ENCODE results near the gene HTRA3. TPM values are rescaled to one million over a fixed set of nuclear protein-coding genes. Genes with fewer than 3 reads are reported as not detected.

HTRA3 gene
- total and polyA plus RNA-seq, 2 donors: 1.5 to 2.1 TPM

DNA sequence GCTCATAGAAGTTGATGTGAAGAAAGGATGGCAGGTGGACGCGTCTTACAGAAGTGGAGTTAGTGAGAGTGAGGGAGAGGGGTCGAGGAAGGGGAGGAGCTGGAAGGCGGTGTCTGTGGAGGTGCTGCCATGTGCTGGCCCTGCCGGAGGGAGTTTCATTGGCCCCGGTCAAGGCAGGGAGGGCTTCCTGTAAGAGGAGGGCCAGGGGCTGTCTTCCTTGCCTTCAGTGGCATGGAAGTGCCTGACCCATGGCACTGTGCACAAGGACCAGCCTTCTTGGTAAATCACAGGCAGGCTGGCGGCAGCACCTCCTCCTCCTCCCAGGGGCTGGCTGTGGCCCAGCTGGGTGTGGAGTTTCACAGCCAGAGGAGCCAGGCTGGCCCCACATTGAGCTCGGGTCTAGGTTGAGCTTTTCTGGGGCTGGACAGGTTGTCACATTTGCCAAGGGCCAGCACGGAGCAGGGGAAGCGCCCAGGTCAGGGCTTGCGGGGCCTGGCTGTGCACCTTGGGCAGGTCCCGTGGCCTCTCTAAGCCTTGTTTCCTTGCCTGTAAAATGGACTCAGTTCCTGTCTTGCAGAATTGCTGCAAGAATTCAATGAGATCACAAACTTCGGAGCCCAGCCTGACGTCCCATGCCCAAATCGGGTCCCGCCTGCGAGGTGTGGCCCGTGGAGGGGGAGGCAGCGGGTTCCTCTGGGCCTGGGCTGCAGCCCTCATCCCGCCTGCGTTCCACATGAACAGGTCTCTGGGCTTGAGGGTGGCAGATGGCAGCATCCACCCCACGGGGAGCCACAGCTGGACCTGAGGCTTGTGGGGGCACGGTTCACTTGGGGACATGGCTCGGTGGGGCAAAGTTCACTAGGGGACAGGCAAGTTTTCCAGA lies 7.0 kb downstream of the HTRA3 start:
- Histone ChIP-seq H3K9me3 (ENCODE audit: control insufficient read depth in 2 of 2, insufficient read depth in 1 of 2, low read length in 1 of 2) (peaks cover 0 to under 1% of the 10 kb centered on the region in 2 donors), H3K36me3 (ENCODE audit: control insufficient read depth in 2 of 2, insufficient read depth in 2 of 2, low read length in 1 of 2) (no peaks in the 10 kb centered on the region), H3K4me3 (ENCODE audit: low read length in 2 of 2) (no peak overlapping the region), H3K4me1 (ENCODE audit: control insufficient read depth in 2 of 2, insufficient read depth in 2 of 2, low read length in 2 of 2) (peaks cover 0 to 11% of the 10 kb centered on the region in 2 donors), H3K27ac (ENCODE audit: low read depth in 1 of 2, low read length in 1 of 2) (no peak overlapping the region), H3K27me3 (ENCODE audit: control insufficient read depth in 2 of 2, insufficient read depth in 1 of 2, low read length in 1 of 2) (peaks cover 8 to 20% of the 10 kb centered on the region in 2 donors)
- WGBS: 78% methylated on average over 24 of the region's 24 CpGs
- DNase-seq (ENCODE audit: low read depth in 6 of 9, low spot score in 9 of 9): no peak

DNA sequence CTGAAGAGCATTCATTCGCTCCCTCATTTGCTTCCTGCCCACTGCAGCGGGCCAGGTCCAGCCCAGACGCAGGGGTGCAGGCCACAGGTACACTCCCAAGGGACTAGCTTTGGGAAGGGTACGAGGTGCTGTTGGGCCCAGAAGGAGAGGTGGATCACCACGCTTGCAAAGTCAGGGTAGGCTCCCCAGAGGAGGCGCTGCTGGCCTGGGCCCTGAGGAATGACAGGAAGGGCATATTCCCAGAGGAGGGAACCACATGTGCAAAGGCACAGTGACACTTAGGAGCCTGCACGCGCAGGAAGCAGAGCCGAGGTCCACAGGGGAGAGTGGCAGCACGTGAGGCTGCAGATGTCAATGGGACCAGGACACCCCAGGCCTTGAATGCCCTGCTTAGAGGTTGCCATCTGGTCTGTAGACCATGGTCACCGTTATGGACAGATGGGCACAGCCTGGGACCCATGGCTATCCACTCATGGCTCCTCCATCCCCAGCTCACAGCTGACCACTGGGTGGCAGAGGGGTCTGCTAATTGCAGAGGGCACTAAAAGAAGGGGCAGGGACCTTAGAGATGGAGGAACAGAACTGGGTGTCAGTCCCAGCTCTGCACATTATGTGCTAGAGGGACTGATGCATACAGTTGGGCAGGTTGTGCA lies 7.9 kb downstream of the HTRA3 start:
- no peak overlapping the region for H3K27ac ChIP-seq (ENCODE audit: low read depth in 1 of 2, low read length in 1 of 2)
- no peaks in the 10 kb centered on the region for H3K36me3 ChIP-seq (ENCODE audit: control insufficient read depth in 2 of 2, insufficient read depth in 2 of 2, low read length in 1 of 2)
- peaks cover 0 to 11% of the 10 kb centered on the region in 2 donors for H3K4me1 ChIP-seq (ENCODE audit: control insufficient read depth in 2 of 2, insufficient read depth in 2 of 2, low read length in 2 of 2)
- peaks cover under 1 to 11% of the 10 kb centered on the region in 2 donors for H3K27me3 ChIP-seq (ENCODE audit: control insufficient read depth in 2 of 2, insufficient read depth in 1 of 2, low read length in 1 of 2)
- H3K9me3 ChIP-seq (ENCODE audit: control insufficient read depth in 2 of 2, insufficient read depth in 1 of 2, low read length in 1 of 2): no peaks in the 10 kb centered on the region
- 94% methylated on average over 11 of the region's 11 CpGs for WGBS
- no peak for DNase-seq (ENCODE audit: low read depth in 6 of 9, low spot score in 9 of 9)
- no peak overlapping the region for H3K4me3 ChIP-seq (ENCODE audit: low read length in 2 of 2)

DNA sequence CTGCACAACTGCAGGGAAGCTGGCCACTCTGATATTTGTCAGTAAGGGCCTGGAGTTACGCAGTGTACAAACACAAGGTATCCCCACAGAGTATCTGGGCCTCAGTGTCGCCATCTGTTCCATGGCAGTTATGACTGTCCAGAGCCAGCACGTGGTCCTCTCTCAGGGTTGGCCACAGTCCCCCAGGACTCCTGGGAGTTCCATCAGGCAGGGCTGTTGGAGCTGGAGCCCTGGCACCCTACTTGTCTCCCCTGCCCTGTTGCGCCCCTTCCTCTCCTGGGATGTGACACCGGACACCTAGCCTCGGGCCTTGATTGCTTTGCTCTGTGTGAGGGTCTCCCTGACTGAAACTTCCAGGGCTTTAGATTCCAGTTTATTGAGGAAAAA lies 8.4 kb downstream of the HTRA3 start:
- peaks cover 0 to 13% of the 10 kb centered on the region in 2 donors for H3K4me1 ChIP-seq (ENCODE audit: control insufficient read depth in 2 of 2, insufficient read depth in 2 of 2, low read length in 2 of 2)
- no peaks in the 10 kb centered on the region for H3K9me3 ChIP-seq (ENCODE audit: control insufficient read depth in 2 of 2, insufficient read depth in 1 of 2, low read length in 1 of 2)
- no peak overlapping the region for H3K4me3 ChIP-seq (ENCODE audit: low read length in 2 of 2)
- no peak for DNase-seq (ENCODE audit: low read depth in 6 of 9, low spot score in 9 of 9)
- 72% methylated on average over 6 of the region's 6 CpGs for WGBS
- no peak overlapping the region for H3K27ac ChIP-seq (ENCODE audit: low read depth in 1 of 2, low read length in 1 of 2)
- peaks cover 0 to 5% of the 10 kb centered on the region in 2 donors for H3K27me3 ChIP-seq (ENCODE audit: control insufficient read depth in 2 of 2, insufficient read depth in 1 of 2, low read length in 1 of 2)
- no peaks in the 10 kb centered on the region for H3K36me3 ChIP-seq (ENCODE audit: control insufficient read depth in 2 of 2, insufficient read depth in 2 of 2, low read length in 1 of 2)

DNA sequence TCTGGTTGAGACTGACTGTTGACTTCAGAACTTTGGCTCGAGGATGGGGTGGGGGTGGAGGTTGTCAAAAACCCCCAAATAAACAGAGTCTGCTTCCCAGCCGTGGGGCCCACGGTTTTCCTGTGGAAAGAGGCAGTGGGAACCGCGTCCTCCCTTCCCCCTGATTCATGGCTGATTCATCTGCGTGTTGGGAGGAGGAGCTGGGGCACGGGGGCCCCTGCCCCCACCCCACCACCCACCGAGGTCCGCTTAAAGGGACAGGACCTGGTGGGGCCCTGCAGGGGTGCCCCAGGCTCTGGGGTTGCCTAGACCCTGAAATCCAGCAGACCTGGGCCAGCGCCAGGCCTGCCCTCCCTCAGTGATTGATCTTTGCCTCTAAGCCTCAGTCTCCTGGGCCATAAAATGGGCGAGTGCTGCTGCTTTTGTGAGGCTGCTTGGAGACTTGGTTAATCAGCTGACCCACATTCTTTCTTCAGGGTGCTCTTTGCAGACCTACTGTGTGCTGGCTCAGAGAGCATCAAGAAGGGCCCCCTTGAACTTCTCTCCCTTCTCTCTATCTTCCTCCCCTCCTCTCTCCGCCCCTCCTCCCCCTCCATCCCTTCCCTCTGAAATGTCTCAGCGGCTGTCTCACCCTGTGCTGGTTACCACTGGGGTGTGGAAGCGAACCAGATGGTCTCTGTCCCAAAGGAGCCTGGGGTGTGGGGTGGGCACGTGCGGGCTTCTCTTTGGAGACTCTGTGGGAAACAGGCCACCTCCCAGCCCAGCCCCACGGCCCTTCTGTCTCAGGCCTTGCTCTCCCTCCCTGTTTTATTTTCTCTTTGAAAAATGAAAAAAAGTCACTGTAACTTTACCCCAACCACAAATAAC lies 9.1 kb downstream of the HTRA3 start:
- 27% methylated on average over 17 of the region's 17 CpGs for WGBS
- H3K4me3 ChIP-seq (ENCODE audit: low read length in 2 of 2): no peak overlapping the region
- H3K9me3 ChIP-seq (ENCODE audit: control insufficient read depth in 2 of 2, insufficient read depth in 1 of 2, low read length in 1 of 2): no peaks in the 10 kb centered on the region
- no peaks in the 10 kb centered on the region for H3K36me3 ChIP-seq (ENCODE audit: control insufficient read depth in 2 of 2, insufficient read depth in 2 of 2, low read length in 1 of 2)
- no peak overlapping the region for H3K27ac ChIP-seq (ENCODE audit: low read depth in 1 of 2, low read length in 1 of 2)
- peaks cover 0 to 15% of the 10 kb centered on the region in 2 donors for H3K4me1 ChIP-seq (ENCODE audit: control insufficient read depth in 2 of 2, insufficient read depth in 2 of 2, low read length in 2 of 2)
- DNase-seq (ENCODE audit: low read depth in 6 of 9, low spot score in 9 of 9): no peak
- H3K27me3 ChIP-seq (ENCODE audit: control insufficient read depth in 2 of 2, insufficient read depth in 1 of 2, low read length in 1 of 2): peaks cover 0 to 4% of the 10 kb centered on the region in 2 donors

DNA sequence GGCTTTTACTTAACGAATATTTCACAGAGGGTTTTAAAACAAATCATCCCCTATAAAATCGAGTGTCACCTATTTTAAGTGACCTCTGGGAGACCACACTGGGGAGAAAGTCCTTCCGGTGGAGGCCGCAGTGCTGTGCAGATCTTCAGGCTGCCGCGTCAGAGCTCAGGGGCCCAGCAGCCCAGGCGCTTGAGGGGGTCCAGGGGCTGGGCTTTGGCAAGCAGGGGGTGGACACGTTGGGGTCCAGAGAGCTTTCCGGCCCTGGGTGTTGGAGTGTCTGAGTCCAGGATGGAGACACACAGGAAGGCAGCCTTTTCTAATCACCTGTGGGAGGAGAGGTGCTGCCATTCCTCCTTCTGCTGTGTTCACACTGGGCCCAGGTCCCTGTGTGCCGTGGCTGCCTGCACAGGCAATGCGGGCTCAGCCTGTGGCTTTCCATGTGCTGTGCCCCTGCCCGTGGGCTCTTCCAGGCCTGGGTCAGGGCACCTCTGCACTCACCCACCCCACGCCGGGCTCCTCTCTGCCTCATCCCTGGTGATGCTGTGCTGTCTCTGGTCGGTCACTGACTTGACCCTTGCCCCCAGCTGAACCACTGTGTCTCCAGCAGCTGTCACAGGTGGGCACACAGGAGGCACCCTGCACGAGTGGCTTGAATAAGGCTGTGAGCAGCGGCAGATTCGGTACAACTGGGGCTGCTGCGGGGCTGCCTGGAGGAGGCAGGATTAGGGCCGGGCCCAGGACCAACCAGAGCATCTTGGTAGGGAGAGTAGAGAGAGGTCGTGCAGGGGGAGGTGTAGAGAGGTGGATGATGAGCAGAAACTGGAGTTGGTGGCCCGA lies 10.0 kb downstream of the HTRA3 start:
- H3K4me3 ChIP-seq (ENCODE audit: low read length in 2 of 2): no peak overlapping the region
- H3K27ac ChIP-seq (ENCODE audit: low read depth in 1 of 2, low read length in 1 of 2): no peak overlapping the region
- no peaks in the 10 kb centered on the region for H3K9me3 ChIP-seq (ENCODE audit: control insufficient read depth in 2 of 2, insufficient read depth in 1 of 2, low read length in 1 of 2)
- no peak for DNase-seq (ENCODE audit: low read depth in 6 of 9, low spot score in 9 of 9)
- H3K36me3 ChIP-seq (ENCODE audit: control insufficient read depth in 2 of 2, insufficient read depth in 2 of 2, low read length in 1 of 2): no peaks in the 10 kb centered on the region
- H3K27me3 ChIP-seq (ENCODE audit: control insufficient read depth in 2 of 2, insufficient read depth in 1 of 2, low read length in 1 of 2): peaks cover 0 to under 1% of the 10 kb centered on the region in 2 donors
- WGBS: 71% methylated on average over 22 of the region's 22 CpGs
- H3K4me1 ChIP-seq (ENCODE audit: control insufficient read depth in 2 of 2, insufficient read depth in 2 of 2, low read length in 2 of 2): peaks cover 0 to 15% of the 10 kb centered on the region in 2 donors

DNA sequence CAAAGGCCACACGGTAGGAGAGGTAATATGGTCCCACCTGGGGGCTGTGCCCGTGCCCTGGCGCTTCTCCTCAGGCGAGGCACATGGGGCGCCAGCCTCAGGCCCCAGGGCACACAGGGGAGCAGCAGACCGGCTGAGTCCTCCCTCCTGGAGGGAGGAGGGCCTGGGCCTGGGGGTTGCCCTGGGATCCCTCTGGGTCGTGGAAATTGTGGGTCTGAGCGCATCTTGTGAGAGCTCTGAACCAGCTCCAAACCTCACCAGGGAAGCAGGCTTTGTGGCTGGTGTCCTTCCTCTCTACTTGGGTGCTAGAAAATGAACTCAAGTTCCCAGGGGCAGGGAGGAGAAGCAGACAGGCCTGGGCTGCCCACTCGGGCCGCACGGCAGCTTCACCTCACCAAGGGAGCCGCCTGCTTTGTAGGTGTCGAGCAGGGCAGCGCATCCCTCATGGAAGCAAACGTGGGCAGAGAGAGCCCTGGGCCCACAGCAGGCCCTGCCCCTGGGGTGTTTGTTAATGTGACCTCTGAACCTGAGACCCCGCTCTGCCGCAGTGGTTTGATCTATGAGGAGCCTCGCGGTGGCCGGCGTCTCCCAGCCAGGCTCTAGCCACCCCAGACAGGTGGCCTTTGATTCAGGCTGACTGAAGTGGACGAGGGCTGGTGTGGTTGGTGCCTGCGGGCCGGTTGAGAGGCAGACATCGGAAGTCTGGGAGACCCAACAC lies 10.8 kb downstream of the HTRA3 start:
- no peak overlapping the region for H3K4me3 ChIP-seq (ENCODE audit: low read length in 2 of 2)
- H3K27me3 ChIP-seq (ENCODE audit: control insufficient read depth in 2 of 2, insufficient read depth in 1 of 2, low read length in 1 of 2): no peaks in the 10 kb centered on the region
- H3K36me3 ChIP-seq (ENCODE audit: control insufficient read depth in 2 of 2, insufficient read depth in 2 of 2, low read length in 1 of 2): no peaks in the 10 kb centered on the region
- WGBS: 90% methylated on average over 25 of the region's 25 CpGs
- peaks cover 0 to 15% of the 10 kb centered on the region in 2 donors for H3K4me1 ChIP-seq (ENCODE audit: control insufficient read depth in 2 of 2, insufficient read depth in 2 of 2, low read length in 2 of 2)
- H3K9me3 ChIP-seq (ENCODE audit: control insufficient read depth in 2 of 2, insufficient read depth in 1 of 2, low read length in 1 of 2): no peaks in the 10 kb centered on the region
- no peak for DNase-seq (ENCODE audit: low read depth in 6 of 9, low spot score in 9 of 9)
- H3K27ac ChIP-seq (ENCODE audit: low read depth in 1 of 2, low read length in 1 of 2): no peak overlapping the region

DNA sequence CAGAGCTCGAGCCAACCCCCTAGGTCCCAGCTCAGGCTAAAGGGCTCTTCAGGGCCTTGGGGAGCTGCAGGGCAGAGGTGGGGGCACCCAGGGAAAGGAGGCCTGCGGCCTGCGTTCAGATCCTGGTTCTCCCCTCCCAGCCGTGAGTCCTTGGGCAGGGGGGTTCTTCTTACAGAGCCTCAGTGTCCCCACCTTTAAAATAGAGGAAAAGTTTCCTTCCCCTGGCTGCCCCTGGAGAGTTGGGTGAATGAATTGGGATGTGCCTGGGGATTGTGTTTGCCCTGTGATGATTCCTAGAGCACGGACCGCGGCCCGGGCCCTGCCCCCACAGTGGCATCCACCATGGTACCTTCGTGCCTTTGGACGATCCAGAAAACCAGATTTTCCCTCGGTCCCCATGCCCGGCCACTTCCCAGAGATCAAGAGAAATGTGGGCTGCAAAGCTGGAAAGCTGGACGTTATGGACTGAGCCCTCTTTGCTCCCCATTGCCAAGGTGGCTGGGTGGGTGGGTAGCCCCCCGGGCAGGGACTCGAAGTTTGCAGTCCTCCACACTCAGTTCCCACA lies 11.4 kb downstream of the HTRA3 start:
- 96% methylated on average over 15 of the region's 15 CpGs for WGBS
- no peaks in the 10 kb centered on the region for H3K9me3 ChIP-seq (ENCODE audit: control insufficient read depth in 2 of 2, insufficient read depth in 1 of 2, low read length in 1 of 2)
- no peak overlapping the region for H3K27ac ChIP-seq (ENCODE audit: low read depth in 1 of 2, low read length in 1 of 2)
- no peaks in the 10 kb centered on the region for H3K36me3 ChIP-seq (ENCODE audit: control insufficient read depth in 2 of 2, insufficient read depth in 2 of 2, low read length in 1 of 2)
- H3K4me1 ChIP-seq (ENCODE audit: control insufficient read depth in 2 of 2, insufficient read depth in 2 of 2, low read length in 2 of 2): peaks cover 0 to 15% of the 10 kb centered on the region in 2 donors
- no peak for DNase-seq (ENCODE audit: low read depth in 6 of 9, low spot score in 9 of 9)
- H3K4me3 ChIP-seq (ENCODE audit: low read length in 2 of 2): no peak overlapping the region
- H3K27me3 ChIP-seq (ENCODE audit: control insufficient read depth in 2 of 2, insufficient read depth in 1 of 2, low read length in 1 of 2): no peaks in the 10 kb centered on the region

Measured in thymus (tissue), 11 donors.